Measurements from ENCODE around the gene CCDC112.
"Not testable (repeated sequence)": the region's sequence is repeated elsewhere in the genome, so short reads cannot be mapped to it uniquely, and the experiment has no call there.

Gene CCDC112, protein sequence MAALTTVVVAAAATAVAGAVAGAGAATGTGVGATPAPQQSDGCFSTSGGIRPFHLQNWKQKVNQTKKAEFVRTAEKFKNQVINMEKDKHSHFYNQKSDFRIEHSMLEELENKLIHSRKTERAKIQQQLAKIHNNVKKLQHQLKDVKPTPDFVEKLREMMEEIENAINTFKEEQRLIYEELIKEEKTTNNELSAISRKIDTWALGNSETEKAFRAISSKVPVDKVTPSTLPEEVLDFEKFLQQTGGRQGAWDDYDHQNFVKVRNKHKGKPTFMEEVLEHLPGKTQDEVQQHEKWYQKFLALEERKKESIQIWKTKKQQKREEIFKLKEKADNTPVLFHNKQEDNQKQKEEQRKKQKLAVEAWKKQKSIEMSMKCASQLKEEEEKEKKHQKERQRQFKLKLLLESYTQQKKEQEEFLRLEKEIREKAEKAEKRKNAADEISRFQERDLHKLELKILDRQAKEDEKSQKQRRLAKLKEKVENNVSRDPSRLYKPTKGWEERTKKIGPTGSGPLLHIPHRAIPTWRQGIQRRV

DNA sequence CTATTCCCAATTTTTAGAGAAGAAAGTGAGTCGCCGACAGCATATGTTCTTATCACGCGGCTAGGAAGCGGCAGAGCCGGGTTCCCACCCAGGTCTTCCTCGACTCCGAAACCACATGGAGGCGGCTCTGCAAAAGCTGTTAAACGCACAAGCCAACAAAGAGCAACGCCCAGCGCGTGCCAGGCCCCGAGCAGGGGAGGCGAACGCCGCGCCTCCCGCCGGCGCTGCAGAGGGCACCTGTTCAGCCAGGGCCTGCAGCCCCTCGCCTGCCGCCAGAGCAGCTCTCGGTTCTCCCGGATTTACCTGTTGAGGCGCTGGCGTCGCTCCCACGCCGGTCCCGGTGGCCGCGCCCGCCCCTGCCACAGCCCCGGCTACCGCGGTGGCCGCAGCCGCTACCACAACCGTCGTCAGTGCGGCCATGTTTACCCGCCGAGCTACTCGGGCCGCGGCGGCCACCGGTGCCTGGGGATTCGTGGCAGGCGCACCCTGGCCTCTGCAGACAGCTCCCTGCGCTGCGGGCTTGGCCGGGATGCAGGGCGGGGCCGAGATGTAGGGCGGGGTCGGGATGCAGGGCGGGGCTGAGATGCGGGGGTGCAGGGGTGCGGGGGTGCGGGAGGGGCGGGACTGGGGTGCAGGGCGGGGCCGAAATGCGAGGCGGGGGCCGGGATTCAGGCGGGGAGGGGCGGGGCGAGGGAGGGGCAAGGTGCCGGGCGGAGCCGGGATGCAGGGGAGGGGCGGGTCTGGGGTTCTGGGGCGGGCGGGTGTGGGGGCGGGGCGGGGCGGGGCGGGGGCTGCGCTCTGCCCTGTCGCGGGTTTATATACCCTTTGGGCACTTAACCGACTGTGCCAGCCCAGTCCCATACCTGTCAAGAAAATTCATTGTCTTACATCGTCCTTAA is at the start of gene CCDC112:
CCDC112 (minus strand) TSS at position 531 of the 899 bp plus-strand sequence; CDS start at position 420, 111 bp downstream.
- peak; percentile 27 to 34 for DNase-seq (ENCODE audit: low read depth in 2 of 2)

DNA sequence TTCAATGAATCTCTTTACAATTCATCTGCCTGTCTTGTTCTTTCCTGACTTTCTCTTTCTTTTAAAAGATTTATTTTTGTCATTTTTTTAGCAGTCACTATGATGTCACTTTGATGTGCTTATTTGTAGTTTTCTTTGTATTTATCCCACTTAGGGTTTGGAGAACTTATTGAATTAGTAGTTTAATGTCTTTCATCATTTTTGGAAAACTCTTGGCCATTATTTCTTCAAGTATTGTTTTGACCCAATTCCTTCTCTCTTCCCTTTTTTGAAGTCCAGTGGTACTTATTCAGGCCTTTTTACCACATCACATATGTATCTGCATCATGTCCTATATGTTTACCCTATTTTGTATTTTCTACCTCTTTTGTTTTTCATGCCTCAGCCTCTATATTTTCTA is 48.9 kb upstream of the CCDC112 start:
- DNase-seq (ENCODE audit: low read depth in 2 of 2): no peak

DNA sequence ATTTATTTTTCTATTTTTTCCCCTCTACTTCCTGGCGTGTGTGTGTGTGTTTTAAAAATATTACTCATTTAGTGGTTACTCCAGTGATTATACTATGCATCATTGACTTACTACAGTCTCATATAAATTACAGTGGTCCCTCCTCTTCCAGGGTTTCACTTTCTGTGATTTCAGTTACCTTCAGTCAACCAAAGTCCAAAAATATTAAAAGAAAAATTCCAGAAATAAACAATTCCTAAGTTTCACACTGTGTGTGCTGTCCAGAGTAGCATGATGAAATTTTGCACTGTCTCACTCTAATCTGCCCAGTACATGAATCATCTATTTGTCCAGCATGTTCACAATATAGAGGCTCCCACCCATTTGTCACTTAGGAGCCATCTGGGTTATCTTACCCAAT is 47.4 kb upstream of the CCDC112 start:
- no peak for DNase-seq (ENCODE audit: low read depth in 2 of 2)

DNA sequence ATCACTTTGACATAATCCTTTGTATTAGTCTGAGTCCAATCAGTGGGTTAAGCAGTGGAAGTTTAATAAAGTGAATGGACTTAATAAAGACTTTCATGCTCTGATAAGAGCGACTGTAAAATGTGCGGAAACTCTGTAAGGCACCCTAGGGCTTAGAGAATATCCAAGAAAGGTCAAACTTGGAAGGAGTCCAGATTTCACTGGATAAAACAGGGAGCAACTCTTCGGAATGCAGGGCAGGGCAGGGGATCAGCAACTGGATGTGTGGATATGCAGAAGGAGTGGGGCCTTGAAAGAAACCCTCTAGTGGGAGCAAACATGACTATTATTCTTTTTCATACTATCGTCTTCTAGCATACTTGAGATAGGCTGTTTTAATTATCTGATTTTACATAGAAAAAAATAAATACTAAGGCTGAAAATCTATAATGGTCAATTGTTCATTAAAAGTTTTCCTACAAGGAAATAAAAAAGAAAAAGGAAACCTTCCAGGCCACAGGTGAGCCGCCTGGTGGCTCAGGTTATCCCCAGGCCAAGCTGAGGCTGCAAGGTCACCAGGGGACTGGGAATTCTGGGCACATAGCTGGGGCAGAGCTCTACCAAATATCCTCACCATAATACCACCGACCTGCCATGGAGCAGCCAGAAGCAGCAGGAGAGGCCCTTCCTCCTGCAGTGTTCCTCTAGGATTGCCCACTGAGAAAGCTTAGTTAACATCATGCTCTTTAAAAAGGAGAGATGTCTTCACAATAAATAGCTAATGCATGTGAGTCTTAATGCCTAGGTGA is 46.3 kb upstream of the CCDC112 start:
- DNase-seq (ENCODE audit: low read depth in 2 of 2): no peak

DNA sequence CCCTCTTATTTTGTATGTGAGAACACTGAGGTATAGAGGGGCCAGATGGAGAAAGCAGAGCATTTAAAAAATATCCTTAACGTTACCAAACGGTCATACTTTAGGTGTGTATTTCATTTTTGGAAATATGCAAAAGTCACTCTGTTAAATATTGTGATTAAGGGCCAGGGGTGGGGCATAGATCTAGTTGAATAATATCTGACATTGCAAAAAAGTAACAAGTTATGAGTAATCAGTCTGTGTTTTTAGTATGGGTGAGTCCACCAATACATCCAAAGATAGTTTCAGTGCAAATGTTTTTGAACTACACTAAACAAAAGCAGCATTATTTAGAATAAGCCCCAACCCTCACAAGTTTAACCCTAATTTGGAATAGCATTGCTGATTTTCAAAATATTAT is 45.3 kb upstream of the CCDC112 start:
- DNase-seq (ENCODE audit: low read depth in 2 of 2): no peak

DNA sequence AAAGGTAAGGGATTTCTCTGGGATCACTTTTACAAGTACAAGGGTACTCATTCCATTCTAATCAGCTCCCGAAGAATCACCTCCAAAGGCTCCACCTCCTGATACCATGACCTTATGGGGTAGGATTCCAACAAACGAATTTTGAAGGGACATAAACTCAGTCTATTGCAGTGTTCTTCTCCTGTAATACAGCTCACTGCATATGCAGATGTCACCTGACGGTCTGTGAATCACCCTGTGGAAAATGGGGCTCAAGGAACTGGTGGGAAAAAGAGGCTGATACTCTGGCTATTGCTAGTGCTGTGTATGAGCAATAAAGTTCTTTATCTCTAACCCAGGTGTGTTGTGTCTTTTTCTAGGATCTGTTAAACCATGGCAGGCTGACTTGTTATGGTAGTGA is 42.4 kb upstream of the CCDC112 start:
- DNase-seq (ENCODE audit: low read depth in 2 of 2): no peak

DNA sequence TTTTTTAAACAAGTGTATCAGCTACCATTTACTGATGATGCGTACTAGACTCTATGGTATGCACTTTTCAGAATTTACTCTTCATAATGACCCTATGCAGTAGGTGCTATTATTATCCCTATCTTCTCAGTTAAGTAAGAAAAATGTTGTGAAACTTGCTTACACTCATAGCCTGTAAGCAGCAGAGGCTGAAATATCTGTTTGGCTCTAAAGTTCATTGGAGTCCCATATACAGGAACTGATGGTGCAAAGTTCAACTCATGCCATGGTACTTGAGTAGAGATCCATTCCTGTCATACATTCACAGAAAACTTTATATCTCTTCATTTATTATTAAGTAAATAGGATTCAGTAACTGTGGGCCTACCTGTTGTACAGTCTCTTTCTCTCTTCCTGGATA is 41.4 kb upstream of the CCDC112 start:
- no peak for DNase-seq (ENCODE audit: low read depth in 2 of 2)

DNA sequence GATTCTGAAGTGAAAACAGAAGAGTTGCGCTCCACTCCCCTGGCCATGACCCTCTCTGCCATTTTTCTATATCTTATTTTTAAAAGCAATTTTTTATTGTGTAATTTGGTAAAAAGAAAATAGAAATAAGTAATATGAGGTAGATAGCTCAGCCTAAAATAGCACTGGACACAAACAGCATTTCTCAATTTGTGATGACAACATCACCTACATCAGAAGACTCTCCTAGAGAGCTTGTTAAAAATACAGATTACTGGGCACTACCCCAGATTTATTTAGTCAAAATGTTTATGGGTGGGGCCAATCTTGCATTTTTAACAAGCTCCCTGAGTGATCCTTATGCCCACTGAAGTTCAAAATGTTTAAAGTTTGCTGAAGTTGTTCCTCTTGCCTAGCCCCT is 40.5 kb upstream of the CCDC112 start:
- DNase-seq (ENCODE audit: low read depth in 2 of 2): no peak

DNA sequence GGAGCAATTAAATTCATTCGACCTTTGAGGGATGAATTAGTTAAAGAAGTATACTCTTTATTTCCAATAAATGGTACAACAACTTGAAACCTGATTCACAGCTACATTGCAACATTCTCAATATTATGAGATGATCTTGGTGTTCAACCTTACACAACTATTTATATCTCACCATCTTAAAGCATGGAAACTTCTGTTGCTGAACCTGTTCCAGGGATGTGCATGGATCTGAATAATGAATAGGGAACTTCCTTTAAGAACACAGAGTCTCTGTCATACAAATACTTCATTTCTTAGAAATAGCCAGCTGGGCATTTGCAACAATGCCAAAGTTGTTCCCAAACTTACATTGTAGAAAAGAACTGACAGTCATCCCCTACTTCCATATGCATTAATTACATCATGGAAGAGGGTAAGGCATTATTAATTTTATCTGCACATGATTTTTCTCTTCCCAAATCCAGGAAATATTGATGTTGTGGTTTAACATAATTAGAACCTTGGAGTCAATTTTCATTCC is 39.8 kb upstream of the CCDC112 start:
- no peak for DNase-seq (ENCODE audit: low read depth in 2 of 2)

DNA sequence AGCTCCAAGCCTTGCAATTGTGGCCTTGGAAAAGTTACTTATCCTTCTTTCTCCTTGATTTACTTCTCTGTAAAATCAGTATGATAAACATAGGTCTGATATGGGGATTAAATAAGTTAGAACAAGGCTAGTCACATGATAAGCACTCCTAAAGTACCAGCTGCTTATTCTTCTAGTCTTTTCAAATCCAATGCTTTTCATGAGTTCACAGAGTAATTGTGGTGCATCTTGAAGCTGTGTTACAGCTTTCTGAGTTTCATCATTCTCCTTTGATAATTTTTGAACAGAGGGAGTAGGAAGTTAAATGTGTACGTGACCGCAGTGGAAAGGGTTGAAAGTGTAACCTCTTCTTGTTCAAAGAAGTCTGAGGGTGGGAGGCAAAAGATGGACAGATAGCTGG is 38.8 kb upstream of the CCDC112 start:
- DNase-seq (ENCODE audit: low read depth in 2 of 2): no peak

DNA sequence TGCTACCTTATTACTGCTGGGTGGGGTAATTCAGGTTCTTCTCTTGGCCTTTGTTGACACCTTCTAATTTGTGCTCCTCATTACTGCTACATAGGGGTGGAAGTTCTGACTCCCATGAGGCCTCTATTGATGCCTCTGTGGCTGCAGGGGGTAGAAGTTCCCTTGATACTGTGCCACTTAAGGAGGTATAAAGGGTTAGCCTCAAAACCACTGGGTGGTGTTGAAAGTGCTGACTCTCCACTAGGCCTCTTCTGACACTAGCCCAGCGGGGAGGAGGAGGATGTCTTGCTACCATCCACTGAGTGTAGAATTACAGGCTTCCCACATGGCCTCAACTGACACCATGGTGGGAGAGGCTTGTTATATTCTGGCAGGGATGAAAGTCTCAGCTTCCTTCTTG is 36.7 kb upstream of the CCDC112 start:
- no peak for DNase-seq (ENCODE audit: low read depth in 2 of 2)

DNA sequence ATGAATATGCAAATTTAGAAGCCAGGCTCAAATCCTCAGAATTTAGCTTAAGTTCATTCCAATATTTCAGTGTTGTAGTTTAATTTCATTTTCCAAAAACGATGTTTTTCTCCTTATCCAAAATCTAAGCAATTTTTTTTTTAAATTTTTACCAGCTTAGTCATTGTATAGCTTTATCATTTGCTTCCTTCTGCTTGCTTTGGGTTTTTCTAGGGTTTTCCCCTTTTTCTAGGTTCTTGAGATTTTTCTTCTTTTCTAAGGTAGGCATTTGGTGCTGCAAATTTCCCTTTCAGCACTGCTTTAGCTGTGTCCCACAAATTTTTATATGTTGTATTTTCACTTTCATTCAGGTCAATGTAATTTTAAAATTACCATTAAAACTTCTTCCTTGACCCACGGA is 34.4 kb upstream of the CCDC112 start:
- no peak for DNase-seq (ENCODE audit: low read depth in 2 of 2)

DNA sequence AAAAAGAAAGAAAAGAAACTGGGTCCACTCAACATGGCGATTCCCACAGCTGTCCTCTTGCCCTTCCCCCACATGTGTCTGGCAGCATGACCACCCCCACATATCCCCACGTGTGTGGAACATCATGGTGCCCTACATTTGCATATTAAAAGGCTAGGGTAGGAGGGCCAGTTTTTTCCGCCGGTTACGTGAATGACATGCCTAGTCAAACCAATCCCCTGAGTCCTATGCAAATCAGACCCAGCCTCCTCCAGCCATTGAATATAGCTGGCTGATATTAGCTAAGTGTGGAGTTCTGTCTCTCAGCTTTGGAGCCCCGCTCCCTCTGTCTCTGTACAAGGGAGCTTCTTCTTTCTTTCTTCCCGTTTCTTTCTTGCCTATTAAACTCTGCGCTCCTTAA is 33.0 kb upstream of the CCDC112 start:
- DNase-seq (ENCODE audit: low read depth in 2 of 2): no peak

DNA sequence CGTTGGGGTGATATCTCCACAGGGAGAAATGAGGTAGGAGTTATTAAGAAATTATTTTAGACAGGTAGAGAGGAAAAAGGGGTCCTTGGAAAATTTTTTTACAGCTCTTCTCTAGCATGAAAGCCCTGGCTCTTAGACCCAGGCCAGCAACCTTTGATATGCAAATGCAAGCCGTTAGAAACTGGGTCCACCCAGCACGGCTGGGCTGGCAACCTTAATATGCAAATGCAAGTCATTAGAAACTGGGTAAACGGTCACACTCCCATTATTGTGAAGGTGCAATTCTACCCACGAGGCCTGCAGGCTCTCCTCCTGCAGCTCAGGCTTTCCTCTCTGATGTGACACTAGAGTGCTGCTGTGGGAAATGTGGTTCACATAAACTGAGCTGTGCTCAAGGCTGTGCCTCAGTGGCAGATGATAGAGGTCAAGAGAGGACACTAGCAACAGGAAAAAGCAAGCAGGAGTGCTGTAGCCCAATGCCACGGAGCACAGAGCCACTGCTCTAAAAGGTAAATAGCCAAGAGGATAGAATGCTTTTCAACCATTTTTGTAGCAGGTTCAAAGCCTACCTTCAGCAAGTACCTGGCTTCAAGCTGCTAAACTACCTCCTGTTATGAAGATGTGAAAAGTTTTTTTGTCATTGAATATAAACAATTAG is 32.3 kb upstream of the CCDC112 start:
- DNase-seq (ENCODE audit: low read depth in 2 of 2): not testable (repeated sequence)

DNA sequence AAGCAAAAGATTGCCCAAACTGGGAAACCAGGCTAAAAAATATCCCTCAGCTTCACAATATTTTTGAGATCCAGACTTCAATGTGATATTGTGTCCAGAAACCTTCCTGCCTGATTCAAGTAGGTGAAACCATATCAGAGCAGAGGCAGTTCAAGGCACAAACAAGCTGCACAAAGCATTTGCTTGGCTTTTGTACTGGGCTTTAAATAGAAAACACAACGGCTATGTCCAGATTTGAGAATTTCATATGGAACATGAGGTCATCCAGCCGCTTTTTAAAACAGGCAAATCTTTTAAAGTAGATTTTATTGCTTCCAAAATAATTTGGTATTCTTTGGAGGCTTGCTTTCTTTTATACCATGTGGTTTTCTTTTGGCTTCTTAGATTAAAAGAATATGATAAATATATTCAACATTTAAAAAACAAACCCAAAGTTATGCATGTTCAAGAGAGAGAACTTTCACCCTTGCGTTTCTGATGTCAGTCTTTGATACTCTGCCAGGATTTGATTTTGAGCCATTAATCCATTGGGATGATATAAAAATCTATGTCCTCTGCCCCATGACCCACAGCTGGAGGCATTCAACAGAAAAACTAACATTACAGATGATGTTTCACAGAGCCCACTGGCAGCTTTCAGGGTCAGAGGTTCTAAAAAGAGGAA is 29.0 kb upstream of the CCDC112 start:
- DNase-seq (ENCODE audit: low read depth in 2 of 2): no peak

DNA sequence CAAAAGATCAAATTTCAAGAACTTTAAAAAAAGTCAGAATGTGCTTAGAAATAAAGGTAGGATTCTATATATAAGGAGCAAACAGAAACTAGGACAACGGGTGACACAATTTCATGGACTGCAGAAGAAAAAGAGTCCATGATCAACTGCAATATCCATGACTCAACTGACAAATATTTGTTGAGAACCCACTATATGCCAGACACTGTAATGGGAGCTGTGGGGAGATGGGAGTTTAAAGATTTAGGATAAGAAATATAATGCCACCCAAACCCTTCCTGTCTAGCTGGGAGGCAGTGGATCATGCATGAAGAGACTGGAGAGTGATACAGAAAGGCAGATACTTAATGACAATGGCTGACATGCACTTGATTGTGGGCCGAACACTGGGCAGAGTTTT is 27.6 kb upstream of the CCDC112 start:
- no peak for DNase-seq (ENCODE audit: low read depth in 2 of 2)

DNA sequence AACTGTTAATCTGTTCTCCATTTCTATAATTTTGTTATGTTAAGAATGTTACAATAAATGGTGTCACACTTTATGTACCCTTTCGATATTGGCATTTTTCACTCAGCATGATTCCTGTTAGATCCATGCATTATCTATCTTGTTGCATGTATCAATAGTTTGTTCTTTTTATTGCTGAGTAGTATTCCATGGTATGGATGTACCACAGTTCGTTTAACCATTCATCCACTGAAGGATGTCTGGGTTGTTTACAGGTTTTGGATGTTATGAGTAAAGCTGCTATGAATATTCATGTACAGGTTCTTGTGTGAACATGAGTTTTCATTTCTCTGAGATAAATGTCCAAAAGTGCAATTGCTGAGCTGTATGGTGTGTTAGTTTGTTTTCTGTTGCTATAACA is 26.3 kb upstream of the CCDC112 start:
- DNase-seq (ENCODE audit: low read depth in 2 of 2): no peak

DNA sequence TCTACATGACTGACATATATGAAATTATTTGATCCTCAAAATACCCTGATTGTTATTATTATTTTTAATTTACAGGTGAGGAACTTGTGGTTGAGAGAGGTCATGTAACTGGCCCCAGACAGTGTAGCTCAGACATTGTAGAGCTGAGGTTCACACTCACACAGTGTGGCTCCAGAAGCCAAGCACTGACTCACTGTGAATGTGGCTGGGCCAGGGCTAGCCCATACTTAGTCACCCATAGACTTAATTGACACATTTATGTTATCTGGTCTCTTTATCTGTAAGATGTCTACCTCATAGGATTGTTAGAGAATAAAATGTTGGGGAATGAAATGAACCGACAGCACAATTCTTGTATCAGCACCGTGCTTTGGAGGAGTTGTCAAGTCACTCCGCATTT is 24.9 kb upstream of the CCDC112 start:
- no peak for DNase-seq (ENCODE audit: low read depth in 2 of 2)

DNA sequence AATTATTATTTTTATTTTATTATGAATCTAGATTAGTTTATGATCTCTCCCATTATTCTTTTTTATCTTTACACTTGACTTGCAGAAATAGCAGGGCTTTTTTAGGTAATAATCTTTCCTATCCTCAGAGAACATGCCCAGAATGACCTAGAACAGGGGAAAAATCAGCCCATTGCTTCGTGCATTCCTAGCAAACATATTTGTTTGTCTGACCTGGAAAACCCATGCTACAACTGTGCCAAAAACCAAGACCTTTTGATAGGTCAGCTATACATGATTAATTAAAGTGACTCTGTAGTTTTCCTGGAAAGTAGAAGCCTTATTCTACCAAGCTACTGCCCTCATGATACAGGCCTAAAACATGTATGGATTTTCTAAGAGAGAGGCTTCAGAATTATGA is 24.1 kb upstream of the CCDC112 start:
- DNase-seq (ENCODE audit: low read depth in 2 of 2): no peak

DNA sequence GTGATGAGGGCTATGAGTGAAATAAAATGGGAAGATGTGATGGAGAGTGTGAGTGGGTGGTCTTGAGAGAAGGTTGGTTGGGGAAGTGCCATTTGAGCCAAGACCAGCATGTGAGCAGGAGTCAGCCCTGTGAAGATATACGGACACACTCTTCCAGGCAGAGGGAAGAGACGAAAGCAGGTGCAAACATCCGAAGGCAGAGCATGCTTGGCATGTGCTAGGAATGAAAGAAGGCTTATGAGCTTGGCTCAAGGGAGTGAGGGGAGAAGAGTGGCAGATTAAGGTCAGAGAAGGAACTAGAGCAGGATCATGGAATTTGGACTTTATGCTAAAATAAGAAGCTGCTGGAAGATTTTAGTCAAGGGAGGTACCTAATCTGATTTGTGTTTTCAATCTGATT is 23.6 kb upstream of the CCDC112 start:
- DNase-seq (ENCODE audit: low read depth in 2 of 2): no peak

DNA sequence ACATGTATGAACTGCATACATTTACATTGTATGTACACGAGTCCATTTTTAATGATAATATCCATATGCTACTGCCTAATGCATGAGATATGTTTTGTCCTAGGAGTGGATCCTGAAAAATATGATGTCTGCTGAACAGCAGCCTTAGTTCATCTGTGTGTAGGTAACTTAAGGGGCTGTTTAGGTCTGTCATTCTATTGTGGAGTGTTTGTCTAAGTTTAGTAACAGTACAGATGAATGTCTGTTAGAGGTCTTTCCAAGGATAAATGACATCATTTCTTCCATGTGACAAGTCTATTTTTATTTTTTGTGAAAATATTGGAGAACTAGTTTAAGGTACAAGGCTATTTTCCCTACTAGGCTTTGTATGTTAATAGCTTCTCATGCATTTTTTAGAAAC is 22.6 kb upstream of the CCDC112 start:
- DNase-seq (ENCODE audit: low read depth in 2 of 2): no peak
